ENCODE measurements around the gene STEAP4. TPM values are rescaled to one million over a fixed set of nuclear protein-coding genes. Genes with fewer than 3 reads are reported as not detected.

Gene STEAP4
- total and polyA plus RNA-seq, 9 of the 15 experiments (the other 6 are each of a cell fraction or from before 2014, with no cell fraction given), result 0.07 TPM; not detected in 8

DNA sequence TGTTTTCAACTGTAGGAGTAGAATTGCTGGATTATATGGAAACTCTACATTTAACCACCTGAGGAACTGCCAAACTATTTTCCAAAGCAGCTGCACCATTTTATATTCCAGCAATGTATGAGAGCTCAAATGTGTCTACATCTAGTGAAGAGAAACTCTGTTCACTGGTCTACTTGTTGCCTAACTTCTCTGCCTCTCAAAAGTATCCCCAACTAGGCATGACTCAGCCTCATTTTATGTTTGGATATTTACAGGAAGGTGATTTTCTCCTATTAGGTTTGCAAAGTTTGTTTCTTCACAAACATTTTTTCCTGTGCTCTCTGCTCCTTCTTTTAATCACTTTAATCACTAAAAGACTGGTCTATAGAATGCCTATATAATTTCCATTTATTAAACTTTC is 49.8 kb downstream of the STEAP4 start (continued):
- TF ChIP-seq, protein P1, sequence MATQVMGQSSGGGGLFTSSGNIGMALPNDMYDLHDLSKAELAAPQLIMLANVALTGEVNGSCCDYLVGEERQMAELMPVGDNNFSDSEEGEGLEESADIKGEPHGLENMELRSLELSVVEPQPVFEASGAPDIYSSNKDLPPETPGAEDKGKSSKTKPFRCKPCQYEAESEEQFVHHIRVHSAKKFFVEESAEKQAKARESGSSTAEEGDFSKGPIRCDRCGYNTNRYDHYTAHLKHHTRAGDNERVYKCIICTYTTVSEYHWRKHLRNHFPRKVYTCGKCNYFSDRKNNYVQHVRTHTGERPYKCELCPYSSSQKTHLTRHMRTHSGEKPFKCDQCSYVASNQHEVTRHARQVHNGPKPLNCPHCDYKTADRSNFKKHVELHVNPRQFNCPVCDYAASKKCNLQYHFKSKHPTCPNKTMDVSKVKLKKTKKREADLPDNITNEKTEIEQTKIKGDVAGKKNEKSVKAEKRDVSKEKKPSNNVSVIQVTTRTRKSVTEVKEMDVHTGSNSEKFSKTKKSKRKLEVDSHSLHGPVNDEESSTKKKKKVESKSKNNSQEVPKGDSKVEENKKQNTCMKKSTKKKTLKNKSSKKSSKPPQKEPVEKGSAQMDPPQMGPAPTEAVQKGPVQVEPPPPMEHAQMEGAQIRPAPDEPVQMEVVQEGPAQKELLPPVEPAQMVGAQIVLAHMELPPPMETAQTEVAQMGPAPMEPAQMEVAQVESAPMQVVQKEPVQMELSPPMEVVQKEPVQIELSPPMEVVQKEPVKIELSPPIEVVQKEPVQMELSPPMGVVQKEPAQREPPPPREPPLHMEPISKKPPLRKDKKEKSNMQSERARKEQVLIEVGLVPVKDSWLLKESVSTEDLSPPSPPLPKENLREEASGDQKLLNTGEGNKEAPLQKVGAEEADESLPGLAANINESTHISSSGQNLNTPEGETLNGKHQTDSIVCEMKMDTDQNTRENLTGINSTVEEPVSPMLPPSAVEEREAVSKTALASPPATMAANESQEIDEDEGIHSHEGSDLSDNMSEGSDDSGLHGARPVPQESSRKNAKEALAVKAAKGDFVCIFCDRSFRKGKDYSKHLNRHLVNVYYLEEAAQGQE (IDR thresholded peaks at IDR 0.05; ENCODE audit: borderline replicate concordance), result no peak
- TF ChIP-seq, protein P1 (CRISPR knock-in tag; IDR thresholded peaks at IDR 0.05; ENCODE audit: low read depth), result no peak
- TF ChIP-seq RFX1 (IDR thresholded peaks at IDR 0.05), result no peak
- TF ChIP-seq, protein P2, sequence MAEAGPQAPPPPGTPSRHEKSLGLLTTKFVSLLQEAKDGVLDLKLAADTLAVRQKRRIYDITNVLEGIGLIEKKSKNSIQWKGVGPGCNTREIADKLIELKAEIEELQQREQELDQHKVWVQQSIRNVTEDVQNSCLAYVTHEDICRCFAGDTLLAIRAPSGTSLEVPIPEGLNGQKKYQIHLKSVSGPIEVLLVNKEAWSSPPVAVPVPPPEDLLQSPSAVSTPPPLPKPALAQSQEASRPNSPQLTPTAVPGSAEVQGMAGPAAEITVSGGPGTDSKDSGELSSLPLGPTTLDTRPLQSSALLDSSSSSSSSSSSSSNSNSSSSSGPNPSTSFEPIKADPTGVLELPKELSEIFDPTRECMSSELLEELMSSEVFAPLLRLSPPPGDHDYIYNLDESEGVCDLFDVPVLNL (CRISPR knock-in tag; IDR thresholded peaks at IDR 0.05; ENCODE audit: low read depth), result no peak
- TF ChIP-seq ZNF57 (CRISPR knock-in tag; IDR thresholded peaks at IDR 0.05), result no peak
- no peak for TF ChIP-seq JUND (IDR thresholded peaks at IDR 0.05; ENCODE audit: borderline replicate concordance, low read depth, low read length)
- TF ChIP-seq JUND (tag; IDR thresholded peaks at IDR 0.05; ENCODE audit: borderline replicate concordance, low read depth, low read length), result no peak
- TF ChIP-seq, protein P3, sequence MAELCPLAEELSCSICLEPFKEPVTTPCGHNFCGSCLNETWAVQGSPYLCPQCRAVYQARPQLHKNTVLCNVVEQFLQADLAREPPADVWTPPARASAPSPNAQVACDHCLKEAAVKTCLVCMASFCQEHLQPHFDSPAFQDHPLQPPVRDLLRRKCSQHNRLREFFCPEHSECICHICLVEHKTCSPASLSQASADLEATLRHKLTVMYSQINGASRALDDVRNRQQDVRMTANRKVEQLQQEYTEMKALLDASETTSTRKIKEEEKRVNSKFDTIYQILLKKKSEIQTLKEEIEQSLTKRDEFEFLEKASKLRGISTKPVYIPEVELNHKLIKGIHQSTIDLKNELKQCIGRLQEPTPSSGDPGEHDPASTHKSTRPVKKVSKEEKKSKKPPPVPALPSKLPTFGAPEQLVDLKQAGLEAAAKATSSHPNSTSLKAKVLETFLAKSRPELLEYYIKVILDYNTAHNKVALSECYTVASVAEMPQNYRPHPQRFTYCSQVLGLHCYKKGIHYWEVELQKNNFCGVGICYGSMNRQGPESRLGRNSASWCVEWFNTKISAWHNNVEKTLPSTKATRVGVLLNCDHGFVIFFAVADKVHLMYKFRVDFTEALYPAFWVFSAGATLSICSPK (IDR thresholded peaks at IDR 0.05; ENCODE audit: borderline replicate concordance), result no peak
- TF ChIP-seq, protein P4, sequence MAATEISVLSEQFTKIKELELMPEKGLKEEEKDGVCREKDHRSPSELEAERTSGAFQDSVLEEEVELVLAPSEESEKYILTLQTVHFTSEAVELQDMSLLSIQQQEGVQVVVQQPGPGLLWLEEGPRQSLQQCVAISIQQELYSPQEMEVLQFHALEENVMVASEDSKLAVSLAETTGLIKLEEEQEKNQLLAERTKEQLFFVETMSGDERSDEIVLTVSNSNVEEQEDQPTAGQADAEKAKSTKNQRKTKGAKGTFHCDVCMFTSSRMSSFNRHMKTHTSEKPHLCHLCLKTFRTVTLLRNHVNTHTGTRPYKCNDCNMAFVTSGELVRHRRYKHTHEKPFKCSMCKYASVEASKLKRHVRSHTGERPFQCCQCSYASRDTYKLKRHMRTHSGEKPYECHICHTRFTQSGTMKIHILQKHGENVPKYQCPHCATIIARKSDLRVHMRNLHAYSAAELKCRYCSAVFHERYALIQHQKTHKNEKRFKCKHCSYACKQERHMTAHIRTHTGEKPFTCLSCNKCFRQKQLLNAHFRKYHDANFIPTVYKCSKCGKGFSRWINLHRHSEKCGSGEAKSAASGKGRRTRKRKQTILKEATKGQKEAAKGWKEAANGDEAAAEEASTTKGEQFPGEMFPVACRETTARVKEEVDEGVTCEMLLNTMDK (IDR thresholded peaks at IDR 0.05; ENCODE audit: borderline replicate concordance, insufficient read depth, low read depth, low read length, poor library complexity, severe bottlenecking), result no peak
- TF ChIP-seq KLF1 (tag; IDR thresholded peaks at IDR 0.05), result no peak
